HG03520 (cell line): ENCODE measurements around the gene GSTA3.
"Not testable (repeated sequence)": the region's sequence is repeated elsewhere in the genome, so short reads cannot be mapped to it uniquely, and the experiment has no call there.

Experiments
- ATAC-seq: cut with Tn5 transposase; IDR thresholded peaks from one replicate; pipeline ENCODE4 v1.9.1; 2021; ENCODE audit warnings: mild to moderate bottlenecking, moderate library complexity; ENCODE audit not compliant: unreplicated experiment

GSTA3 gene

GRCh38 chr6:52918027-52918686 lies 8.7 kb upstream of the GSTA3 start:
- ATAC-seq = not testable (repeated sequence)

- no peak for ATAC-seq
Observed at GRCh38 chr6:52914516-52914915, 5.0 kb upstream of the GSTA3 start.

GRCh38 chr6:52910091-52910490 lies 593 bp upstream of the GSTA3 start:
- ATAC-seq = no peak

GRCh38 chr6:52909131-52909530 lies 367 bp downstream of the GSTA3 start:
- ATAC-seq = no peak

GRCh38 chr6:52908526-52908925 lies 972 bp downstream of the GSTA3 start:
- ATAC-seq = no peak

- ATAC-seq = no peak
Observed at GRCh38 chr6:52904562-52905279, 4.8 kb downstream of the GSTA3 start.

GRCh38 chr6:52900536-52900935 lies 9.0 kb downstream of the GSTA3 start:
- ATAC-seq = no peak

- not testable (repeated sequence) for ATAC-seq
Observed at GRCh38 chr6:52895790-52896189, 13.7 kb downstream of the GSTA3 start.

- ATAC-seq = no peak
Observed at GRCh38 chr6:52894285-52894684, 15.2 kb downstream of the GSTA3 start.

- no peak for ATAC-seq
Observed at GRCh38 chr6:52893803-52894202, 15.7 kb downstream of the GSTA3 start.

- no peak for ATAC-seq
Observed at GRCh38 chr6:52893221-52893620, 16.3 kb downstream of the GSTA3 start.

GRCh38 chr6:52890018-52890417 lies 19.5 kb downstream of the GSTA3 start:
- no peak for ATAC-seq

- ATAC-seq = no peak
Observed at GRCh38 chr6:52887910-52888524, 21.5 kb downstream of the GSTA3 start.

- peak; percentile 99 for ATAC-seq
Observed at GRCh38 chr6:52881996-52882841, 27.3 kb downstream of the GSTA3 start.

GRCh38 chr6:52881662-52881995 lies 27.9 kb downstream of the GSTA3 start:
- no peak for ATAC-seq

- no peak for ATAC-seq
Observed at GRCh38 chr6:52877786-52878185, 31.7 kb downstream of the GSTA3 start.

- ATAC-seq = no peak
Observed at GRCh38 chr6:52877168-52877567, 32.3 kb downstream of the GSTA3 start.

- no peak for ATAC-seq
Observed at GRCh38 chr6:52876056-52876787, 33.3 kb downstream of the GSTA3 start.

GRCh38 chr6:52872031-52872430 lies 37.5 kb downstream of the GSTA3 start:
- no peak for ATAC-seq

- no peak for ATAC-seq
Observed at GRCh38 chr6:52871621-52872020, 37.9 kb downstream of the GSTA3 start.
